HG03439 (cell line): ENCODE results near the gene C20orf96.
"Not testable (repeated sequence)": the region's sequence is repeated elsewhere in the genome, so short reads cannot be mapped to it uniquely, and the experiment has no call there.

Experiments
- ATAC-seq: cut with Tn5 transposase; IDR thresholded peaks from one replicate; pipeline ENCODE4 v1.9.1; 2021; ENCODE audit warnings: mild to moderate bottlenecking, moderate library complexity; ENCODE audit not compliant: unreplicated experiment

C20orf96 gene

GRCh38 chr20:290084-290831 is at the start of gene C20orf96:
Gene C20orf96, minus strand, starts transcription at chr20:290750. Its CDS starts 140 bp downstream, at chr20:290610.
- ATAC-seq, result peak; percentile 82

GRCh38 chr20:336040-336439 is 45.5 kb upstream of the C20orf96 start:
- not testable (repeated sequence) for ATAC-seq

- ATAC-seq, result no peak
These were observed 44.0 kb upstream of the C20orf96 start for GRCh38 chr20:334578-334977.

GRCh38 chr20:330233-331149 is 39.9 kb upstream of the C20orf96 start:
- ATAC-seq, result no peak

GRCh38 chr20:329851-330232 is 39.3 kb upstream of the C20orf96 start:
- ATAC-seq, result no peak

- ATAC-seq, result no peak
These were observed 38.6 kb upstream of the C20orf96 start for GRCh38 chr20:328975-329695.

GRCh38 chr20:328027-328974 is 37.8 kb upstream of the C20orf96 start:
- ATAC-seq, result no peak

GRCh38 chr20:327186-328026 is 36.9 kb upstream of the C20orf96 start:
- ATAC-seq, result no peak

GRCh38 chr20:326645-327185 is 36.2 kb upstream of the C20orf96 start:
- ATAC-seq, result no peak

- peak; percentile 16 for ATAC-seq
These were observed 35.5 kb upstream of the C20orf96 start for GRCh38 chr20:325889-326644.

GRCh38 chr20:325045-325888 is 34.7 kb upstream of the C20orf96 start, which contains the start of gene SOX12:
Gene SOX12, plus strand, starts transcription at chr20:325552. Its CDS starts 373 bp downstream, at chr20:325925.
- peak; percentile 77 for ATAC-seq

- ATAC-seq, result peak; percentile 41
These were observed 33.9 kb upstream of the C20orf96 start for GRCh38 chr20:324177-325044.

- no peak for ATAC-seq
These were observed 25.9 kb upstream of the C20orf96 start for GRCh38 chr20:316316-317068.

GRCh38 chr20:313948-314347 is 23.4 kb upstream of the C20orf96 start:
- no peak for ATAC-seq

- ATAC-seq, result no peak
These were observed 22.9 kb upstream of the C20orf96 start for GRCh38 chr20:313402-313801.

- ATAC-seq, result no peak
These were observed 22.3 kb upstream of the C20orf96 start for GRCh38 chr20:312866-313265.
